CD14-positive monocyte (primary cell): ENCODE data around the gene CAMK2A. TPM values are rescaled to one million over a fixed set of nuclear protein-coding genes. Genes with fewer than 3 reads are reported as not detected.
A peak's percentile ranks its signal among the peaks of the same experiment; 100 is the strongest.

Experiments
- DNase-seq, 3 donors: peaks; one replicate each; pipeline ENCODE4 v3.0.0-alpha.2; 2011 to 2022
- H2AFZ ChIP-seq: 2 replicates; pipeline ENCODE4 v1.6.0; 2012; ENCODE audit warnings: mild to moderate bottlenecking, low read depth, low read length, inconsistent platforms; ENCODE audit not compliant: insufficient read depth, poor library complexity, severe bottlenecking
- H3K27ac ChIP-seq, 2 donors: 1 replicate in 1 of 2; 2 replicates in 1 of 2; pipeline ENCODE4 v1.5.1; 2012 to 2013; ENCODE audit warnings: low read length in 2 of 2, control low read depth in 1 of 2, inconsistent platforms in 1 of 2, low read depth in 1 of 2, mild to moderate bottlenecking in 1 of 2
- H3K27me3 ChIP-seq, 2 donors: one replicate each; pipeline versions ENCODE4 v1.6.0 to v1.6.1; 2011 to 2013; ENCODE audit warnings: low read length in 2 of 2; ENCODE audit not compliant: control insufficient read depth in 2 of 2, insufficient read depth in 2 of 2
- H3K36me3 ChIP-seq, 2 donors: replicated peaks in 1 of 2; 1 replicate in 1 of 2; 2 replicates in 1 of 2; pipeline versions ENCODE4 v1.5.1 to v1.6.1; 2012 to 2013; ENCODE audit warnings: low read length in 2 of 2, control low read depth in 1 of 2, inconsistent platforms in 1 of 2, mild to moderate bottlenecking in 1 of 2; ENCODE audit not compliant: insufficient read depth in 2 of 2, control insufficient read depth in 1 of 2
- H3K4me1 ChIP-seq, 2 donors: 1 replicate in 1 of 2; 2 replicates in 1 of 2; pipeline versions ENCODE4 v1.5.1 to v1.6.1; 2012 to 2013; ENCODE audit warnings: low read length in 2 of 2, control low read depth in 1 of 2, inconsistent platforms in 1 of 2, mild to moderate bottlenecking in 1 of 2, moderate library complexity in 1 of 2; ENCODE audit not compliant: insufficient read depth in 2 of 2, control insufficient read depth in 1 of 2
- H3K4me2 ChIP-seq: replicated peaks from 2 replicates; pipeline ENCODE3; 2012; ENCODE audit warnings: low read length, moderate library complexity, mild to moderate bottlenecking; ENCODE audit not compliant: poor library complexity, severe bottlenecking; ENCODE audit errors: extremely low read depth
- H3K4me3 ChIP-seq, 3 experiments: fragments of 200-600 bp in 1 of 3; sonication (generic) in 1 of 3; replicated peaks in 1 of 3; 1 replicate in 2 of 3; 2 replicates in 1 of 3; pipeline ENCODE4 v1.5.1; 2011 to 2013; ENCODE audit warnings: low read length in 3 of 3, mild to moderate bottlenecking in 3 of 3, control low read depth in 2 of 3, low read depth in 2 of 3, inconsistent platforms in 1 of 3, moderate library complexity in 1 of 3
- H3K79me2 ChIP-seq: 2 replicates; pipeline ENCODE4 v1.6.0; 2012; ENCODE audit warnings: mild to moderate bottlenecking, control low read depth, inconsistent platforms, low read length, moderate library complexity; ENCODE audit not compliant: insufficient read depth
- H3K9ac ChIP-seq: 2 replicates; pipeline ENCODE4 v1.6.0; 2017; ENCODE audit warnings: low read length, mild to moderate bottlenecking; ENCODE audit not compliant: insufficient read depth, poor library complexity, severe bottlenecking
- H3K9me3 ChIP-seq, 2 donors: replicated peaks in 1 of 2; 1 replicate in 1 of 2; 2 replicates in 1 of 2; pipeline versions ENCODE4 v1.5.1 to v1.6.1; 2012 to 2013; ENCODE audit warnings: low read length in 2 of 2, control low read depth in 1 of 2; ENCODE audit not compliant: control insufficient read depth in 1 of 2, insufficient read depth in 1 of 2
- H4K20me1 ChIP-seq: 2 replicates; pipeline ENCODE4 v1.6.0; 2012; ENCODE audit warnings: mild to moderate bottlenecking, low read length, control low read depth, moderate library complexity; ENCODE audit not compliant: insufficient read depth
- H3K27ac Mint-ChIP-seq, 7 donors: one replicate each; pipeline ENCODE4 v1.8.0; 2020; ENCODE audit warnings: mild to moderate bottlenecking in 7 of 7, mixed read lengths in 7 of 7, moderate library complexity in 6 of 7, inconsistent platforms in 2 of 7
- H3K27me3 Mint-ChIP-seq, 3 donors: one replicate each; pipeline ENCODE4 v1.8.0; 2021 to 2022; ENCODE audit warnings: low read depth in 3 of 3, mild to moderate bottlenecking in 3 of 3, mixed read lengths in 3 of 3, moderate library complexity in 3 of 3, inconsistent platforms in 1 of 3
- H3K36me3 Mint-ChIP-seq, 2 donors: one replicate each; pipeline ENCODE4 v1.8.0; 2020; ENCODE audit warnings: mixed read lengths in 2 of 2, inconsistent platforms in 1 of 2, mild to moderate bottlenecking in 1 of 2
- H3K4me1 Mint-ChIP-seq: one replicate; pipeline ENCODE4 v1.8.0; 2020; ENCODE audit warnings: mild to moderate bottlenecking, mixed read lengths
- H3K4me3 Mint-ChIP-seq, 2 donors: one replicate each; pipeline ENCODE4 v1.8.0; 2020; ENCODE audit warnings: mild to moderate bottlenecking in 2 of 2, mixed read lengths in 2 of 2, moderate library complexity in 1 of 2
- H3K9me3 Mint-ChIP-seq, 7 donors: one replicate each; pipeline ENCODE4 v1.8.0; 2020 to 2022; ENCODE audit warnings: mixed read lengths in 7 of 7, mild to moderate bottlenecking in 6 of 7, moderate library complexity in 6 of 7, inconsistent platforms in 2 of 7
- WGBS: methylation state at CpG from one replicate; pipeline ENCODE4 v1.1.5; 2013; ENCODE audit warnings: missing lambda C conversion rate; ENCODE audit not compliant: insufficient coverage; 5-methylcytosine and 5-hydroxymethylcytosine counted together
- intact Hi-C, 2 donors: fragments of 100-400 bp; cut with micrococcal nuclease; formaldehyde crosslinking; loops; one replicate each; pipeline versions ENCODE4 v1.15.0 to v1.15.1; 2023
- polyA plus RNA-seq, 3 donors: library from polyadenylated mRNA; depleted of rRNA in 1 of 3; unstranded in 2 of 3; stranded (reverse) in 1 of 3; fragments of 300-500 nt in 2 of 3; fragments of >200 nt in 1 of 3; fragmentation: Illumina TruSeq in 2 of 3; gene quantifications; 1 replicate in 2 of 3; 2 replicates in 1 of 3; pipeline ENCODE4 v1.2.3, GENCODE V29; 2012 to 2021
- TF ChIP-seq, protein P1 (sequence below): fragments of 200-600 bp; IDR thresholded peaks from one replicate; pipeline ENCODE4 v1.8.0; 2022; ENCODE audit warnings: antibody characterized with exemption, mild to moderate bottlenecking

The CAMK2A gene
- polyA plus RNA-seq, 3 donors = not detected

DNA sequence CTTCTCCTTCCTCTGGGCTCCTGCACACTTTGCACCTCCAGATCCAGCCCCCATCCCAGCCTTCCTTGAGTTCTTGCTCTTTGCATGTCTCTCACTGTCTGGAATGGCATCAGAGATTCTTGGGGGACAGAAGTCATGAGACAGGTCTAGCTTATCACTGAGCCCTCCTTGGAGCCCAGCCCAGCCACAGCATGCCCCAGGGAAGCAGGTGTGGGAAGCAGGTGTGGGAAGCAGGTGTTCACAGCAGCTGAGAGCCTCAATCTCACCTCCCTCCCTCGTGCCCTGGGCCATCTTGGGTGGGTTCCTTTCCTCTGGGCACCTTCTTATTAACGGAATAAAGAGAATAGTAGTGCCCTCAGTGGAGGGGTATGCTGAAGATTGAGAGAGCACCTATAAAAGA lies 72.5 kb downstream of the CAMK2A start:
- Mint-ChIP-seq H3K4me1 (peaks cover 7% of the 10 kb centered on the region), H3K9me3 (no peaks in the 10 kb centered on the region), H3K36me3 (no peaks in the 10 kb centered on the region), H3K27ac (peak overlapping the region in 3 of 7 donors; percentile 8 to 73 (median 23)), H3K27me3 (peaks cover 11 to 20% (median 12%) of the 10 kb centered on the region in 3 donors), H3K4me3 (no peak overlapping the region)
- Histone ChIP-seq H3K79me2 (no peaks in the 10 kb centered on the region), H3K4me2 (no peak overlapping the region), H3K4me3 (no peak overlapping the region), H3K4me1 (no peaks in the 10 kb centered on the region), H3K9ac (no peak overlapping the region), H3K9me3 (no peaks in the 10 kb centered on the region), H4K20me1 (no peaks in the 10 kb centered on the region), H3K36me3 (no peaks in the 10 kb centered on the region), H3K27ac (no peak overlapping the region), H3K27me3 (no peaks in the 10 kb centered on the region), H2AFZ (no peak overlapping the region)
- WGBS = no CpG with 5 or more reads among the region's 2 CpGs
- DNase-seq = no peak
- TF ChIP-seq, protein P1, sequence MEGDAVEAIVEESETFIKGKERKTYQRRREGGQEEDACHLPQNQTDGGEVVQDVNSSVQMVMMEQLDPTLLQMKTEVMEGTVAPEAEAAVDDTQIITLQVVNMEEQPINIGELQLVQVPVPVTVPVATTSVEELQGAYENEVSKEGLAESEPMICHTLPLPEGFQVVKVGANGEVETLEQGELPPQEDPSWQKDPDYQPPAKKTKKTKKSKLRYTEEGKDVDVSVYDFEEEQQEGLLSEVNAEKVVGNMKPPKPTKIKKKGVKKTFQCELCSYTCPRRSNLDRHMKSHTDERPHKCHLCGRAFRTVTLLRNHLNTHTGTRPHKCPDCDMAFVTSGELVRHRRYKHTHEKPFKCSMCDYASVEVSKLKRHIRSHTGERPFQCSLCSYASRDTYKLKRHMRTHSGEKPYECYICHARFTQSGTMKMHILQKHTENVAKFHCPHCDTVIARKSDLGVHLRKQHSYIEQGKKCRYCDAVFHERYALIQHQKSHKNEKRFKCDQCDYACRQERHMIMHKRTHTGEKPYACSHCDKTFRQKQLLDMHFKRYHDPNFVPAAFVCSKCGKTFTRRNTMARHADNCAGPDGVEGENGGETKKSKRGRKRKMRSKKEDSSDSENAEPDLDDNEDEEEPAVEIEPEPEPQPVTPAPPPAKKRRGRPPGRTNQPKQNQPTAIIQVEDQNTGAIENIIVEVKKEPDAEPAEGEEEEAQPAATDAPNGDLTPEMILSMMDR = no peak
- intact Hi-C loops = loop anchor here in 1 of 2 donors (2.0 kb wide), 1 partner anchor 54 kb away; no protein-coding TSS in a partner anchor

- DNase-seq = no peak
- Histone ChIP-seq H4K20me1 (no peaks in the 10 kb centered on the region), H3K4me3 (no peak overlapping the region), H3K9me3 (no peaks in the 10 kb centered on the region), H3K79me2 (no peaks in the 10 kb centered on the region), H3K27me3 (no peaks in the 10 kb centered on the region), H2AFZ (no peak overlapping the region), H3K27ac (no peak overlapping the region), H3K4me2 (no peak overlapping the region), H3K36me3 (no peaks in the 10 kb centered on the region), H3K4me1 (no peaks in the 10 kb centered on the region), H3K9ac (no peak overlapping the region)
- peaks cover 11 to 14% (median 12%) of the 10 kb centered on the region in 3 donors for H3K27me3 Mint-ChIP-seq
- intact Hi-C loops = loop anchor here in 1 of 2 donors (2.0 kb wide), 1 partner anchor 53 kb away; no protein-coding TSS in a partner anchor
- no peaks in the 10 kb centered on the region for H3K9me3 Mint-ChIP-seq
- no peak overlapping the region for H3K4me3 Mint-ChIP-seq
- WGBS = 95% methylated on average over 5 of the region's 10 CpGs
- no peaks in the 10 kb centered on the region for H3K36me3 Mint-ChIP-seq
- TF ChIP-seq, protein P1 = no peak
- H3K27ac Mint-ChIP-seq = peak overlapping the region in 2 of 7 donors; percentile 8 to 23
- peaks cover 7% of the 10 kb centered on the region for H3K4me1 Mint-ChIP-seq
Observed at GRCh38 chr5:150215979-150216944, 73.3 kb downstream of the CAMK2A start.
